ENCODE measurements around the gene CERS6. TPM values are rescaled to one million over a fixed set of nuclear protein-coding genes. Genes with fewer than 3 reads are reported as not detected.

CERS6 gene
- total RNA-seq, 1 experiment from 2014 or later = 8.3 TPM

DNA sequence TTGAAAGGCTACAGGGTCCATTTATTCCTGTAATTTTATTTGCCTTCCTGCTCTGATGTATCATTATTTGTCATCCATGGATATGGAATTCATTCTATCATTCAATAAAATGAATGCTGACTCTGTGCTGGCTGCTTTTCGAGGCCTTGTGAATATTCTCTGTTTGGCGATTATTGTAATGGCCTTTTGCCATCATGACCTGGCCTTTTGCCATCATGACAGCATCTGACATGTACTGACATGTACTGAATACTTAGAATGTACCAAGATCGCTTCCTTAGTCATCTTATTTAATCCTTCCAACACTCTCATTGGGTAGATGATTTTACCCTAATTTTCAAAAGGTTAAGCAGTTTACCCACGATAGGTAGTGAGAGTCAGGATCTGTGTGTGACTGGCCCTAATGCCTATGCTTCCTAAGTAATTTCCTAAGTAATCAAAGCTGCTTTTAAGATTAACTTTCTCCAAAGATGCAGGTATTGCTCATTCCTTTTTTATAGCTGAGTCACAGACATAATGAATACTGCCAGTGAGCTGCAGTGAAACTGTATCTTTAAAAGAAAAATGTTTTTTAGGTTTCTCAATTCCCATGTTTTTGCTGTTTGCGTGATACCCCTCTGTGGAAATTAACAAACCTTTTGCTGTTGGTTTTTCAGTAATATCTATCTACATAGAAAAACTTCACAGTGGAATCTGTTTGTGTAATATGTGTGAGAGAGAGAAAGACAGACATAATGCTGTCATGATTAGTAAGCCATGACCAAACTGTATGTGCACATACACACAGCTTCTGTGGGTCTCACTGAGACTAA, 127.8 kb downstream of the CERS6 start:
- Histone ChIP-seq H3K4me2 (no peak overlapping the region), H3F3A (ENCODE audit: insufficient read depth, low read depth) (no peaks in the 10 kb centered on the region), H3K27ac (no peak overlapping the region), H3K27me3 (ENCODE audit: insufficient read depth, low read depth) (no peaks in the 10 kb centered on the region), H4K20me1 (ENCODE audit: insufficient read depth) (no peaks in the 10 kb centered on the region), H3K9me2 (ENCODE audit: insufficient read depth) (no peaks in the 10 kb centered on the region), H3K4me1 (replicated peaks; ENCODE audit: insufficient read depth) (no peaks in the 10 kb centered on the region), H2AFZ (no peak overlapping the region), H3K79me2 (ENCODE audit: low read depth) (no peaks in the 10 kb centered on the region), H3K4me3 (no peak overlapping the region), H3K9me3 (ENCODE audit: insufficient read depth, low read depth) (no peaks in the 10 kb centered on the region), H3K36me3 (ENCODE audit: low read depth) (no peaks in the 10 kb centered on the region)
- intact Hi-C loops (cut with micrococcal nuclease; ENCODE audit: unreplicated experiment) = no loop called here
- TF ChIP-seq, protein P1, sequence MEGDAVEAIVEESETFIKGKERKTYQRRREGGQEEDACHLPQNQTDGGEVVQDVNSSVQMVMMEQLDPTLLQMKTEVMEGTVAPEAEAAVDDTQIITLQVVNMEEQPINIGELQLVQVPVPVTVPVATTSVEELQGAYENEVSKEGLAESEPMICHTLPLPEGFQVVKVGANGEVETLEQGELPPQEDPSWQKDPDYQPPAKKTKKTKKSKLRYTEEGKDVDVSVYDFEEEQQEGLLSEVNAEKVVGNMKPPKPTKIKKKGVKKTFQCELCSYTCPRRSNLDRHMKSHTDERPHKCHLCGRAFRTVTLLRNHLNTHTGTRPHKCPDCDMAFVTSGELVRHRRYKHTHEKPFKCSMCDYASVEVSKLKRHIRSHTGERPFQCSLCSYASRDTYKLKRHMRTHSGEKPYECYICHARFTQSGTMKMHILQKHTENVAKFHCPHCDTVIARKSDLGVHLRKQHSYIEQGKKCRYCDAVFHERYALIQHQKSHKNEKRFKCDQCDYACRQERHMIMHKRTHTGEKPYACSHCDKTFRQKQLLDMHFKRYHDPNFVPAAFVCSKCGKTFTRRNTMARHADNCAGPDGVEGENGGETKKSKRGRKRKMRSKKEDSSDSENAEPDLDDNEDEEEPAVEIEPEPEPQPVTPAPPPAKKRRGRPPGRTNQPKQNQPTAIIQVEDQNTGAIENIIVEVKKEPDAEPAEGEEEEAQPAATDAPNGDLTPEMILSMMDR (conservative IDR thresholded peaks at IDR 0.05) = no peak
- TF ChIP-seq EZH2 (IDR thresholded peaks at IDR 0.05; ENCODE audit: low read depth) = no peak
- ChIA-PET CTCF (no interaction called here), POLR2A (ENCODE audit: unreplicated experiment) (interaction anchor here (0.6 kb wide), 1 partner anchor 98 kb away, joined by 4 read pairs; no protein-coding TSS in a partner anchor)
- no TSS peak for BruUV-seq (replicated peaks)
- DNase-seq = no peak

- Histone ChIP-seq H3K4me1 (replicated peaks; ENCODE audit: insufficient read depth) (no peaks in the 10 kb centered on the region), H3K9me2 (ENCODE audit: insufficient read depth) (no peaks in the 10 kb centered on the region), H3K4me2 (no peak overlapping the region), H3K9me3 (ENCODE audit: insufficient read depth, low read depth) (no peaks in the 10 kb centered on the region), H3K4me3 (no peak overlapping the region), H2AFZ (no peak overlapping the region), H3K36me3 (ENCODE audit: low read depth) (no peaks in the 10 kb centered on the region), H4K20me1 (ENCODE audit: insufficient read depth) (no peaks in the 10 kb centered on the region), H3K27me3 (ENCODE audit: insufficient read depth, low read depth) (no peaks in the 10 kb centered on the region), H3F3A (ENCODE audit: insufficient read depth, low read depth) (no peaks in the 10 kb centered on the region), H3K27ac (no peak overlapping the region), H3K79me2 (ENCODE audit: low read depth) (no peaks in the 10 kb centered on the region)
- no TSS peak for BruUV-seq (replicated peaks)
- ChIA-PET CTCF (no interaction called here), POLR2A (ENCODE audit: unreplicated experiment) (no interaction called here)
- no peak for DNase-seq
- TF ChIP-seq, protein P1 (conservative IDR thresholded peaks at IDR 0.05) = no peak
- no peak for TF ChIP-seq EZH2 (IDR thresholded peaks at IDR 0.05; ENCODE audit: low read depth)
- intact Hi-C loops (cut with micrococcal nuclease; ENCODE audit: unreplicated experiment) = no loop called here
Observed at GRCh38 chr2:168584911-168585310, 128.8 kb downstream of the CERS6 start.

DNA sequence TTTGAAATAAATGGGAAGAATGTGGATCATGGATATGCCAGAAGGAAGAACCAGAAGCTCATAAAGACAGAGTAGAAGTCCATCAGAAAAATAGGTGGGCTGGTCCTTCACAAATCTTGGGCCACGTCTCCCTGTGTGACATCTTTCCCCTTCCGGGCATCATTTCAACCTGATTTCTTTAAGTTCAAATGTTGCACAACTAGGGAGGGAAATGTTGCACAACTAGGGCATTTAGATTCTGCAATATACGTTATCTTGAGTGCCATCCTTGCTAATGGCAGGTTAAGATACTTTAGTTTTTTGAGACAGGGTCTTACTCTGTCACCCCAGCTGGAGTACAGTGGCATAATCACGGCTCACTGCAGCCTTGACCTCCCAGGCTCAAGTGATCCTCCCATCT, 129.6 kb downstream of the CERS6 start:
- H3K4me2 ChIP-seq = no peak overlapping the region
- H3K27ac ChIP-seq = no peak overlapping the region
- no peaks in the 10 kb centered on the region for H3K9me3 ChIP-seq (ENCODE audit: insufficient read depth, low read depth)
- no peaks in the 10 kb centered on the region for H3K9me2 ChIP-seq (ENCODE audit: insufficient read depth)
- POLR2A ChIA-PET (ENCODE audit: unreplicated experiment) = no interaction called here
- no peaks in the 10 kb centered on the region for H4K20me1 ChIP-seq (ENCODE audit: insufficient read depth)
- intact Hi-C loops (cut with micrococcal nuclease; ENCODE audit: unreplicated experiment) = no loop called here
- no peak overlapping the region for H2AFZ ChIP-seq
- TF ChIP-seq EZH2 (IDR thresholded peaks at IDR 0.05; ENCODE audit: low read depth) = no peak
- TF ChIP-seq, protein P1 (conservative IDR thresholded peaks at IDR 0.05) = no peak
- no peak overlapping the region for H3K4me3 ChIP-seq
- H3F3A ChIP-seq (ENCODE audit: insufficient read depth, low read depth) = no peaks in the 10 kb centered on the region
- H3K4me1 ChIP-seq (replicated peaks; ENCODE audit: insufficient read depth) = no peaks in the 10 kb centered on the region
- no peaks in the 10 kb centered on the region for H3K79me2 ChIP-seq (ENCODE audit: low read depth)
- CTCF ChIA-PET = no interaction called here
- no peak for DNase-seq
- H3K27me3 ChIP-seq (ENCODE audit: insufficient read depth, low read depth) = no peaks in the 10 kb centered on the region
- BruUV-seq (replicated peaks) = no TSS peak
- H3K36me3 ChIP-seq (ENCODE audit: low read depth) = no peaks in the 10 kb centered on the region
